ENCODE results near the gene INHBC.

- TF ChIP-seq, protein P1, sequence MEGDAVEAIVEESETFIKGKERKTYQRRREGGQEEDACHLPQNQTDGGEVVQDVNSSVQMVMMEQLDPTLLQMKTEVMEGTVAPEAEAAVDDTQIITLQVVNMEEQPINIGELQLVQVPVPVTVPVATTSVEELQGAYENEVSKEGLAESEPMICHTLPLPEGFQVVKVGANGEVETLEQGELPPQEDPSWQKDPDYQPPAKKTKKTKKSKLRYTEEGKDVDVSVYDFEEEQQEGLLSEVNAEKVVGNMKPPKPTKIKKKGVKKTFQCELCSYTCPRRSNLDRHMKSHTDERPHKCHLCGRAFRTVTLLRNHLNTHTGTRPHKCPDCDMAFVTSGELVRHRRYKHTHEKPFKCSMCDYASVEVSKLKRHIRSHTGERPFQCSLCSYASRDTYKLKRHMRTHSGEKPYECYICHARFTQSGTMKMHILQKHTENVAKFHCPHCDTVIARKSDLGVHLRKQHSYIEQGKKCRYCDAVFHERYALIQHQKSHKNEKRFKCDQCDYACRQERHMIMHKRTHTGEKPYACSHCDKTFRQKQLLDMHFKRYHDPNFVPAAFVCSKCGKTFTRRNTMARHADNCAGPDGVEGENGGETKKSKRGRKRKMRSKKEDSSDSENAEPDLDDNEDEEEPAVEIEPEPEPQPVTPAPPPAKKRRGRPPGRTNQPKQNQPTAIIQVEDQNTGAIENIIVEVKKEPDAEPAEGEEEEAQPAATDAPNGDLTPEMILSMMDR (IDR thresholded peaks at IDR 0.05 in 8 of 11, conservative IDR thresholded peaks at IDR 0.05 in 3 of 11) = no peak
- TF ChIP-seq POLR2AphosphoS5 (IDR thresholded peaks at IDR 0.05) = no peak
- TF ChIP-seq POLR2A (IDR thresholded peaks at IDR 0.05) = no peak
Measured at GRCh38 chr12:57450057-57450456, 15.5 kb downstream of the INHBC start.

All from spleen (tissue), 7 donors.